DMS53 treated with DMSO at 0.1 percent for 48 hours (cell line): Measurements from ENCODE around the gene ITGA11.

Source experiments
- DNase-seq: peaks from one replicate; lab custom pipeline; 2025; ENCODE audit not compliant: unreplicated experiment; lab: John Stamatoyannopoulos, UW

Gene ITGA11

GRCh38 chr15:68275165-68275746 is 156.7 kb downstream of the ITGA11 start:
- peak; percentile 82 for DNase-seq

- DNase-seq = no peak
These were observed 157.6 kb downstream of the ITGA11 start for GRCh38 chr15:68274201-68274848.

- DNase-seq = no peak
These were observed 159.2 kb downstream of the ITGA11 start for GRCh38 chr15:68272721-68273271.

- DNase-seq = no peak
These were observed 160.0 kb downstream of the ITGA11 start for GRCh38 chr15:68271854-68272471.

- no peak for DNase-seq
These were observed 163.6 kb downstream of the ITGA11 start for GRCh38 chr15:68268405-68268804.

GRCh38 chr15:68265674-68266073 is 166.3 kb downstream of the ITGA11 start:
- no peak for DNase-seq

- DNase-seq = no peak
These were observed 166.9 kb downstream of the ITGA11 start for GRCh38 chr15:68265081-68265480.

GRCh38 chr15:68264282-68264681 is 167.7 kb downstream of the ITGA11 start:
- DNase-seq = no peak

GRCh38 chr15:68262514-68263356 is 169.2 kb downstream of the ITGA11 start:
- DNase-seq = no peak

GRCh38 chr15:68261980-68262379 is 170.0 kb downstream of the ITGA11 start:
- DNase-seq = no peak

GRCh38 chr15:68261241-68261640 is 170.7 kb downstream of the ITGA11 start:
- no peak for DNase-seq

- peak; percentile 1 for DNase-seq
These were observed 172.1 kb downstream of the ITGA11 start for GRCh38 chr15:68259883-68260282.

- no peak for DNase-seq
These were observed 173.3 kb downstream of the ITGA11 start for GRCh38 chr15:68258692-68259091.

- peak; percentile 85 for DNase-seq
These were observed 175.1 kb downstream of the ITGA11 start for GRCh38 chr15:68256675-68257450.

- DNase-seq = peak; percentile 85
These were observed 178.9 kb downstream of the ITGA11 start for GRCh38 chr15:68252925-68253534.

- no peak for DNase-seq
These were observed 182.8 kb downstream of the ITGA11 start for GRCh38 chr15:68249058-68249713.
